ENCODE data around the gene TBCB. TPM values are rescaled to one million over a fixed set of nuclear protein-coding genes. Genes with fewer than 3 reads are reported as not detected.
A peak's percentile ranks its signal among the peaks of the same experiment; 100 is the strongest.

Gene TBCB
- total RNA-seq, 4 donors from 2014 or later: 116 to 248 (median 180) TPM

GRCh38 chr19:36151144-36152018 is 36.1 kb downstream of the TBCB start:
- 30% methylated on average over 9 of the region's 47 CpGs; no CpG with 5 or more reads in 1 of the 2 donors for WGBS, 2 donors (ENCODE audit: low coverage in 1 of 2)
- Histone ChIP-seq H3K4me1 (peaks cover 3 to 45% (median 9%) of the 10 kb centered on the region in 3 donors), H3K27me3 (no peaks in the 10 kb centered on the region), H3K36me3 (peaks cover 0 to 45% of the 10 kb centered on the region in 2 donors), H3K9me3 (no peaks in the 10 kb centered on the region), H3K4me3 (peak overlapping the region; percentile 77 to 80), H3K27ac (peak overlapping the region; percentile 97 to 99 (median 98))
- ATAC-seq: peak; percentile 65
- peak; percentile 78 for TF ChIP-seq POLR2AphosphoS5 (IDR thresholded peaks at IDR 0.05)
- TF ChIP-seq EP300 (IDR thresholded peaks at IDR 0.05): no peak
- no peak for TF ChIP-seq CTCF (IDR thresholded peaks at IDR 0.05)
- TF ChIP-seq POLR2A (IDR thresholded peaks at IDR 0.05): peak; percentile 23 to 39

DNA sequence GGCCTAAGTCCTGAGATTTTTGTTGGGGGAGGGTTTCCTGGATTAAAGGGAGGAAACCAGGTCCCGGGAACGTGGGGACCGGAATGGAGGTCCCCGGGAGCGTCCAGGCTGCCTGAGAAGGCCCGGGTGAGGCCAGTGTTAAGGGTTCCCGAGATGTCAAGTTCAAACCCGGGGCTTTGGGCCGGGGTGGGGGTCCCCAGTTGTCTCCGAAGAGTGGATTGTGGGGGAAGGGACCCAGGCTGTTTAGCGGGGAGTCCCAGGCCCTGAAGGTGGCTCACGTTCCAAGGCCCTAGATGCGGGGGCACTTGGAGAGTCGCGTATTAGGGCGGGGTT is 36.7 kb downstream of the TBCB start:
- H3K27me3 ChIP-seq: no peaks in the 10 kb centered on the region
- TF ChIP-seq CTCF (IDR thresholded peaks at IDR 0.05): no peak
- TF ChIP-seq POLR2AphosphoS5 (IDR thresholded peaks at IDR 0.05): no peak
- TF ChIP-seq EP300 (IDR thresholded peaks at IDR 0.05): no peak
- TF ChIP-seq POLR2A (IDR thresholded peaks at IDR 0.05): no peak
- ATAC-seq: peak; percentile 5
- no peaks in the 10 kb centered on the region for H3K9me3 ChIP-seq
- H3K4me3 ChIP-seq: peak overlapping the region; percentile 77 to 80
- 0% methylated on average over 6 of the region's 16 CpGs; no CpG with 5 or more reads in 1 of the 2 donors for WGBS, 2 donors (ENCODE audit: low coverage in 1 of 2)
- H3K4me1 ChIP-seq: peaks cover 3 to 45% (median 9%) of the 10 kb centered on the region in 3 donors
- peaks cover 0 to 39% of the 10 kb centered on the region in 2 donors for H3K36me3 ChIP-seq
- H3K27ac ChIP-seq: peak overlapping the region; percentile 97 to 99 (median 98)

DNA sequence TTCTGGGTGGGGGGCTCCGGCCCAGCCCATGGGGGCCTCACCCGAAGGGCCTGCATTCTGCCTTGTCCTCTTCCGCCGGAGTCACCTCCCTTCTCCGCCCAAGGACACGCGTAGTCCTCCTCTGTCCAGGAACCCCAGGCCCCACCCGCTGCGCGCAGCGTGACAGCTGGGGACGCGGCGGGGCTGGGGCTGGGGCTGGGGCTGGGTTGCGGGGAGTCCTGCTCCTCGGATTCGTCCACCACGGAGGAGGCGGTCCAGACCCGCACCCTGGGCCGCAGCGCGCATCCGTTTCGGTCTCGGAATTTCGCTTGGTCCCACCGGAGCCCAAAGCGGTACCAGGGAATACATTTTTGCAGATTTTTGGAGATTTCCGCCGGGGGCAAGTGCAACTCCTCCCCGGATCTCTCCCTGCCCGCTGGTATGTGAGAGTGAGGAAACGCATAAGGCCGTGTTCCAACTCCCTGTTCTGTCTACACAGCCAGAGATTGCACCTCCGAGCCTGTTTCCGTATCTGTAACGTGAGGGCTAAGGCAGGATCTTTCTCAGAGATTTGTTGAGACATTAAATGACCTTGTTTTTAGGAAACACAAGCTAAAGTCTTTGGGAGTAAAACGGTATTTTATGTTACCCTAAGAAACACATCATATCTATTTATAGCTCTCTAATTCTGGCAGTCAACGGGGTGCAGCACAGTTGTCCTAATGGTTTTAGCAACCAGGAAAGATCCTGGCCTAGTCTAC is 37.3 kb downstream of the TBCB start, which contains the start of gene COX7A1:
TSS of gene COX7A1 (minus strand) at position 96 of the 740 bp plus-strand sequence. CDS start at position 56, 40 bp downstream.
- Histone ChIP-seq H3K4me3 (peak within 1 kb of the TSS; percentile 77 to 80), H3K9me3 (no peaks in the 10 kb centered on the region), H3K4me1 (peaks cover 3 to 45% (median 9%) of the 10 kb centered on the region in 3 donors), H3K27me3 (no peaks in the 10 kb centered on the region), H3K36me3 (peaks cover 0 to 34% of the 10 kb centered on the region in 2 donors), H3K27ac (peak within 1 kb of the TSS; percentile 97 to 99 (median 98))
- TF ChIP-seq POLR2A (IDR thresholded peaks at IDR 0.05): peak; percentile 44 to 71
- TF ChIP-seq EP300 (IDR thresholded peaks at IDR 0.05): no peak
- TF ChIP-seq POLR2AphosphoS5 (IDR thresholded peaks at IDR 0.05): peak; percentile 84
- 0 to 7% methylated on average over 7 to 9 of the region's 40 CpGs for WGBS, 2 donors (ENCODE audit: low coverage in 1 of 2)
- peak; percentile 90 for ATAC-seq

DNA sequence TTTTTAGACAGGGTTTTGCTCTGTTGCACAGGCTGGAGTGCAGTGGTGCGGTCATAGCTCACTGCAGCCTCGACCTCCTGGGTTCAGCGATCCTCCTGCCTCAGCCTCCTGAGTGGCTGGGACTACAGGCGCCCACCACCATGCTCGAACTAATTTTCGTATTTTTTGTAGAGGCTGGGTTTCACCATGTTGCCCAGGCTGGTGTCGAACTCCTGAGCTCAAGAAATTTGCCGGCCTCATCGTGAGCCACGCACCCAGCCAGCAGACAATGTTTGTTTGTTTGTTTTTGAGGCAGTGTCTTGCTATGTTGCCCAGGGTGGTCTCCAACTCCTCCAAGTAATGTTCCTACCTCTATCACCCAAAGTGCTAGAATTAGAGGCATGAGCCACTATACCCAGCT is 37.9 kb downstream of the TBCB start:
- peaks cover 0 to 28% of the 10 kb centered on the region in 2 donors for H3K36me3 ChIP-seq
- H3K27me3 ChIP-seq: no peaks in the 10 kb centered on the region
- TF ChIP-seq POLR2A (IDR thresholded peaks at IDR 0.05): no peak
- no peak for TF ChIP-seq CTCF (IDR thresholded peaks at IDR 0.05)
- TF ChIP-seq POLR2AphosphoS5 (IDR thresholded peaks at IDR 0.05): no peak
- TF ChIP-seq EP300 (IDR thresholded peaks at IDR 0.05): no peak
- H3K9me3 ChIP-seq: no peaks in the 10 kb centered on the region
- peaks cover 3 to 45% (median 9%) of the 10 kb centered on the region in 3 donors for H3K4me1 ChIP-seq
- 82 to 91% methylated on average over 7 to 8 of the region's 10 CpGs for WGBS, 2 donors (ENCODE audit: low coverage in 1 of 2)
- H3K4me3 ChIP-seq: peak overlapping the region; percentile 77 to 80
- H3K27ac ChIP-seq: peak overlapping the region; percentile 97 to 99 (median 98)
- no peak for ATAC-seq

All from gastroesophageal sphincter (tissue), 4 donors.